Ovary (tissue), 9 donors: ENCODE data around the gene GOLGA8T. TPM values are rescaled to one million over a fixed set of nuclear protein-coding genes. Genes with fewer than 3 reads are reported as not detected.
"Not testable (repeated sequence)": the region's sequence is repeated elsewhere in the genome, so short reads cannot be mapped to it uniquely, and the experiment has no call there.

Experiments used
- DNase-seq, 5 donors: peaks; one replicate each; pipeline ENCODE4 v3.0.0-alpha.2; 2019 to 2020
- H3K27ac ChIP-seq, 2 donors: fragments of 200-600 bp; one replicate each; pipeline versions ENCODE4 v1.5.1 to v1.8.0; 2019 to 2022
- H3K27me3 ChIP-seq: fragments of 200-600 bp; one replicate; pipeline ENCODE4 v1.8.0; 2022
- H3K36me3 ChIP-seq: fragments of 200-600 bp; sonication (generic); one replicate; pipeline ENCODE4 v1.5.1; 2019
- H3K4me1 ChIP-seq: one replicate; pipeline ENCODE4 v1.8.1; 2013; ENCODE audit warnings: mild to moderate bottlenecking, moderate library complexity; ENCODE audit not compliant: insufficient read depth
- H3K4me3 ChIP-seq: fragments of 200-600 bp; sonication (generic); one replicate; pipeline ENCODE4 v1.5.1; 2017
- H3K9me3 ChIP-seq, 2 donors: fragments of 200-600 bp in 1 of 2; sonication (generic) in 1 of 2; one replicate each; pipeline versions ENCODE4 v1.5.1 to v1.8.1; 2013 to 2019; ENCODE audit warnings: mild to moderate bottlenecking in 1 of 2, moderate library complexity in 1 of 2
- WGBS, 3 donors: extraction: QIAGEN DNeasy Blood & Tissue Kit in 1 of 3; methylation state at CpG; one replicate each; pipeline versions ENCODE4 v1.1.5 to v1.1.7; 2013 to 2017; 5-methylcytosine and 5-hydroxymethylcytosine counted together
- intact Hi-C, 4 donors: fragments of 100-400 bp; cut with DNase I; formaldehyde crosslinking; loops; one replicate each; pipeline versions ENCODE4 v1.11.0 to v1.15.1; 2022 to 2023
- polyA plus RNA-seq, 2 donors: library from polyadenylated mRNA; stranded (reverse); fragments of 200-250 nt in 1 of 2; fragments of 350-450 nt in 1 of 2; fragmentation: Illumina TruSeq in 1 of 2; extraction: RNeasy Lipid Tissue Mini Kit (QIAGEN cat#74804) in 1 of 2; gene quantifications; one replicate each; pipeline ENCODE4 v1.2.3, GENCODE V29; 2013 to 2014
- small RNA-seq: library from RNA; depleted of rRNA; stranded (forward); fragments of <200 nt; gene quantifications from one replicate; pipeline ENCODE3, GENCODE V24; 2016
- total RNA-seq, 7 donors: library from RNA; depleted of rRNA in 2 of 7; stranded (reverse); fragments of >200 nt in 2 of 7; fragmentation: NEBNext Ultra II Directional in 3 of 7; extraction: Animal tissue kit (Norgen Biotek cat#: 25700) in 3 of 7; gene quantifications; one replicate each; pipeline versions ENCODE4 v1.1.0 to v1.2.4, GENCODE V29; 2016 to 2023
- donor health status: DM: no; HTN: no; CAD: no; lungs with moderate emphysema.
- donor health status: DM: no; HTN: no; CAD: no.
- donor health status: Bipolar disorder and iron deficiency.
- donor health status: DM: yes; HTN: yes; CAD: no.
- donor health status: DM: no; HTN: no; CAD: no.
- donor health status: DM: yes; HTN: yes; CAD: no.

The GOLGA8T gene
- total and polyA plus RNA-seq, 9 donors, result 0.17 to 0.87 (median 0.55) TPM; not detected in 4

DNA sequence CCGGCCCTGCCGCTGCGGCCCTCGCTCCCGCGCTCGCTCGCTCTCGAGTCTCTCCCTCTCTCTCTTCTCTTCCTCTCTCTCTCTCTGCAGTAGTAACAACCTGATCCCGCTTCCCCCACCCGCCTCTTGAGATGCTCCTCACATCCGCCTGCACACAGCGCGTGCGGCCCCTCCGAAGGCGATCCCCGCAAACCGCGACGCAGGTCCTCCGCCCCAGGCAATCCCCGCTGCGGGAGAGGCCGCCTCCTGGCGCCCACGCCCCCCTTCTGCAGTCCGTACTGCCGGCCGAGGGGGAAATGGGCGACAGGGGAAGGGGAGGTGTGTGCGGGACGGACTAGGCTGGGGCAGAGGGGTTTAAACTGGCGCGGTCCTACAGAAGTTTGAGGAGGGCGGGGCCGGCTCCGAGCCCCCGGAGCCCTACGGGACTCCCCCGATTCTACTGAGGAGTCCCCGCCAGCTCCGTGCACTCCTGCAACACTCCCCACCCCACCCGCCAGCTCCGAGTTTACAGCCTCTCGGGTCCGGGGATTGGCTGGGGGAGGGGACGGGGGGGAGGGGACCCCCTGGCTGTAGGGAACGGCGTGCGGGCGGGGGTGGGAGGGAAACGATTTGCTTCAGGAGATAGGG is 57.4 kb downstream of the GOLGA8T start:
- H3K27ac ChIP-seq, intact Hi-C loops, H3K27me3 ChIP-seq, H3K4me3 ChIP-seq, H3K9me3 ChIP-seq, H3K36me3 ChIP-seq, H3K4me1 ChIP-seq, DNase-seq: not testable (repeated sequence)
- WGBS, 3 donors, result 0 to 2% (median 0%) methylated on average over 9 to 21 of the region's 53 CpGs

DNA sequence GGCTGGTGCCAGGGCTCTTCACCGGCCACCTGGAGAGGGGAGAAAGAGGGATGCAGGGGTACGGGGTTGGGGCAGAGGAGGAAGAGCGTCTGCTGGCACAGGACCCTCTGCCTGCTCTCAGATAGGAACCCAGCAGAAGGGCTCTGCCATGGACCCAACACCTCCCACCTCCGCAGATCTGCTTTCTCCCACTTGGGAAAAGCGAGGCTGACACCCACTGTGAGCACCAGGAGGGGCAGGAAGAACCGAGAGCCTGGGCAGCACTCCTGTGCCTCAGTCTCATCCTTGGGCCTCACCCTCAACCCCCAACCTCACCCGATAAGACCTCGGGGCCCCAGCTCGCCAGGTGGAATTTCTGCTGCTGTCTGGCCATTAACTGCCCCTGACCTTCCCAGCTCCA is 58.0 kb downstream of the GOLGA8T start:
- H3K4me3 ChIP-seq, H3K36me3 ChIP-seq, H3K9me3 ChIP-seq, H3K4me1 ChIP-seq, H3K27me3 ChIP-seq, intact Hi-C loops, DNase-seq, H3K27ac ChIP-seq: not testable (repeated sequence)
- 52% methylated on average over 3 of the region's 9 CpGs; no CpG with 5 or more reads in 2 of the 3 donors for WGBS, 3 donors

Small RNA genes lying within 50 kb of the gene (small RNA-seq; reads per million reads assigned to genes)
- gene AC120045.2, result not detected
- not detected for gene RF00096
- not detected for gene RN7SL469P
- not detected for gene RN7SL673P

Other genes with a start within 250 kb of the GOLGA8T start
- under 1 TPM in 1 of 7 donors, not detected in 6; 0.72 TPM for gene GOLGA8J, start 52.1 kb upstream of the GOLGA8T start, total RNA-seq
- gene GOLGA8J, start 52.1 kb upstream of the GOLGA8T start, polyA plus RNA-seq, result not detected